ENCODE results near the gene COTL1. TPM values are rescaled to one million over a fixed set of nuclear protein-coding genes. Genes with fewer than 3 reads are reported as not detected.

COTL1 gene
- total and polyA plus RNA-seq, 9 donors = 13.8 to 46.4 (median 29.3) TPM

- peaks cover 6% of the 10 kb centered on the region for H3K4me1 ChIP-seq (ENCODE audit: insufficient read depth)
- no peak overlapping the region for H3K4me3 ChIP-seq
- TF ChIP-seq EP300 (IDR thresholded peaks at IDR 0.05) (no peak), POLR2A (IDR thresholded peaks at IDR 0.05) (no peak)
- TF ChIP-seq, protein P1, sequence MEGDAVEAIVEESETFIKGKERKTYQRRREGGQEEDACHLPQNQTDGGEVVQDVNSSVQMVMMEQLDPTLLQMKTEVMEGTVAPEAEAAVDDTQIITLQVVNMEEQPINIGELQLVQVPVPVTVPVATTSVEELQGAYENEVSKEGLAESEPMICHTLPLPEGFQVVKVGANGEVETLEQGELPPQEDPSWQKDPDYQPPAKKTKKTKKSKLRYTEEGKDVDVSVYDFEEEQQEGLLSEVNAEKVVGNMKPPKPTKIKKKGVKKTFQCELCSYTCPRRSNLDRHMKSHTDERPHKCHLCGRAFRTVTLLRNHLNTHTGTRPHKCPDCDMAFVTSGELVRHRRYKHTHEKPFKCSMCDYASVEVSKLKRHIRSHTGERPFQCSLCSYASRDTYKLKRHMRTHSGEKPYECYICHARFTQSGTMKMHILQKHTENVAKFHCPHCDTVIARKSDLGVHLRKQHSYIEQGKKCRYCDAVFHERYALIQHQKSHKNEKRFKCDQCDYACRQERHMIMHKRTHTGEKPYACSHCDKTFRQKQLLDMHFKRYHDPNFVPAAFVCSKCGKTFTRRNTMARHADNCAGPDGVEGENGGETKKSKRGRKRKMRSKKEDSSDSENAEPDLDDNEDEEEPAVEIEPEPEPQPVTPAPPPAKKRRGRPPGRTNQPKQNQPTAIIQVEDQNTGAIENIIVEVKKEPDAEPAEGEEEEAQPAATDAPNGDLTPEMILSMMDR (IDR thresholded peaks at IDR 0.05) = no peak
- no peak overlapping the region for H3K27ac ChIP-seq
- DNase-seq = no peak
- no peaks in the 10 kb centered on the region for H3K27me3 ChIP-seq
- 77 to 89% (median 88%) methylated on average over 12 to 14 of the region's 14 CpGs for WGBS, 3 donors
- no peaks in the 10 kb centered on the region for H3K9me3 ChIP-seq
- intact Hi-C loops (cut with DNase I) = no loop called here
- no peaks in the 10 kb centered on the region for H3K36me3 ChIP-seq
These were observed 93.4 kb downstream of the COTL1 start for GRCh38 chr16:84524346-84524920.

GRCh38 chr16:84521497-84521770 is 96.4 kb downstream of the COTL1 start:
- Histone ChIP-seq H3K4me3 (no peak overlapping the region), H3K4me1 (ENCODE audit: insufficient read depth) (no peaks in the 10 kb centered on the region), H3K27me3 (no peaks in the 10 kb centered on the region), H3K9me3 (no peaks in the 10 kb centered on the region), H3K27ac (no peak overlapping the region), H3K36me3 (no peaks in the 10 kb centered on the region)
- WGBS, 3 donors = 37 to 52% (median 41%) methylated on average over 4 of the region's 4 CpGs
- intact Hi-C loops (cut with DNase I) = no loop called here
- DNase-seq = no peak
- TF ChIP-seq, protein P1 (IDR thresholded peaks at IDR 0.05) = no peak

DNA sequence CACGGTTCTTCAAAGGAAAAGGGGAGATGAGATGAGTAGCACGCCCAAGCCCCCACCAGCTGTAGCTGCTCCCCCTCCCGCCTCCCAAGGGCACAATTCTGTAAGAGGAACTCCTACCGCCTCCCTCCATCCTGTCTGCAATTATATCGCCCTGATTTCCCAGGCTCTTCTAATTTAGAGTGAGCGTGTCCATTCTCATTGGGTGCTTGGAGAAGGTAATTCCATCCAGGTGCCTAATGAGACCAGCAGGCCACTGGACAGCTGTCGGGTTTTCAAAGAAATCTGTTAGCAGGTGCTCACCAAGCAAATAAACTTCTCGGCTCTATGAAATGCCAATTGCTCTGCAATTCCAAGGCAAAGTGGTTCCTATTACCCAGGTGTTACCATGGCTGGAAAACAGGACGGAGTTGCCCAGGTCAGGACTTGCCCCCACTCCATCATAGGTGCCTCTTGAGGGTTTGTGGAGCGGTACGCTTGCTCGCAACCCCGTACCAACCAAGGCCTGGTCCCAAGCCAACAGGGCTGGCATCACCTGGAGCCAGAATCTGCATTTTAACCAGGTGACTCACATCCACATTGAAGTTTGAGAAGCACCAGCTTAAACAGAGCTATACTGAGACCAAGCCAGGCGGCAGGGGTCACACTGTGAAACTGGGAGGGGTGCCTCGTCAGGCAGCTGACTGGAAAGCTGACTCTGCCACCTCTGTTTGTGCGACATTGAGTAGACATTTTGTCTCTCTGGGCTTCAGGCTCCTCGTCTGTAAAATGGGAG is 97.0 kb downstream of the COTL1 start:
- intact Hi-C loops (cut with DNase I) = no loop called here
- H3K4me1 ChIP-seq (ENCODE audit: insufficient read depth) = no peaks in the 10 kb centered on the region

GRCh38 chr16:84519855-84520254 is 98.0 kb downstream of the COTL1 start:
- Histone ChIP-seq H3K4me3 (no peak overlapping the region), H3K9me3 (no peaks in the 10 kb centered on the region), H3K4me1 (ENCODE audit: insufficient read depth) (no peaks in the 10 kb centered on the region), H3K27ac (no peak overlapping the region), H3K27me3 (no peaks in the 10 kb centered on the region), H3K36me3 (no peaks in the 10 kb centered on the region)
- WGBS, 3 donors = 74 to 77% (median 74%) methylated on average over 11 of the region's 11 CpGs
- DNase-seq = no peak
- TF ChIP-seq, protein P1 (IDR thresholded peaks at IDR 0.05) = no peak
- TF ChIP-seq EP300 (IDR thresholded peaks at IDR 0.05) (no peak), POLR2A (IDR thresholded peaks at IDR 0.05) (no peak)
- intact Hi-C loops (cut with DNase I) = loop anchor here in 2 of 4 donors (10.0 kb wide), 2 partner anchors 445 to 455 kb away; no protein-coding TSS in a partner anchor

More for the DNA sequence above, 97.0 kb downstream of the COTL1 start:
- TF ChIP-seq POLR2A (IDR thresholded peaks at IDR 0.05) (no peak), EP300 (IDR thresholded peaks at IDR 0.05) (no peak)
- TF ChIP-seq, protein P1 (IDR thresholded peaks at IDR 0.05) = no peak
- Histone ChIP-seq H3K27me3 (no peaks in the 10 kb centered on the region), H3K27ac (no peak overlapping the region), H3K36me3 (no peaks in the 10 kb centered on the region), H3K4me3 (no peak overlapping the region), H3K9me3 (no peaks in the 10 kb centered on the region)
- WGBS, 3 donors = 42 to 54% (median 52%) methylated on average over 17 of the region's 17 CpGs
- no peak for DNase-seq

All from ovary (tissue), 9 donors.